Endothelial cell of umbilical vein (primary cell): ENCODE measurements around the gene ALKBH2. TPM values are rescaled to one million over a fixed set of nuclear protein-coding genes. Genes with fewer than 3 reads are reported as not detected.

Source experiments
- BruUV-seq: library from RNA; stranded (reverse); fragments of 400-500 nt; replicated peaks from 2 replicates; lab custom pipeline; 2021; lab: Mats Ljungman, UMichigan
- CTCF ChIA-PET: fragments of 300-600, 350-600 bp; sonication (Branson Sonifier 250); formaldehyde crosslinking; loops from one replicate; lab custom pipeline; 2021; ENCODE audit warnings: antibody characterized with exemption, inconsistent platforms; lab: Charles Lee
- POLR2A ChIA-PET: fragments of 300-600, 350-600 bp; sonication (Branson Sonifier 250); formaldehyde crosslinking; loops from one replicate; lab custom pipeline; 2021; ENCODE audit warnings: antibody characterized with exemption, inconsistent platforms; lab: Charles Lee
- DNase-seq: peaks from one replicate; pipeline ENCODE4 v3.0.0-alpha.2; 2011; ENCODE audit warnings: low read depth, low spot score
- FAIRE-seq: peaks from 2 replicates; lab custom pipeline; 2011; peaks lifted over from hg19 to GRCh38; lab: Jason Lieb, UNC
- H2AFZ ChIP-seq: 2 replicates; pipeline ENCODE4 v1.6.0; 2012; ENCODE audit warnings: low read depth, low read length, control low read depth, inconsistent platforms
- H3K27ac ChIP-seq: 2 replicates; pipeline ENCODE4 v1.5.1; 2011; ENCODE audit warnings: low read depth, mild to moderate bottlenecking, control low read depth, low read length, moderate library complexity; ENCODE audit not compliant: insufficient read depth
- H3K27me3 ChIP-seq, 2 experiments: 2 replicates each; pipeline versions ENCODE4 v1.6.0 to v1.6.1; 2011; ENCODE audit warnings: low read length in 2 of 2, mixed read lengths in 1 of 2; ENCODE audit not compliant: control insufficient read depth in 2 of 2, insufficient read depth in 2 of 2
- H3K36me3 ChIP-seq, 2 experiments: 2 replicates in 1 of 2; 3 replicates in 1 of 2; pipeline ENCODE4 v1.5.1; 2011; ENCODE audit warnings: low read length in 2 of 2, mild to moderate bottlenecking in 1 of 2, moderate library complexity in 1 of 2; ENCODE audit not compliant: control insufficient read depth in 2 of 2, insufficient read depth in 2 of 2; ENCODE audit errors: extremely low read depth in 1 of 2
- H3K4me1 ChIP-seq: 3 replicates; pipeline ENCODE4 v1.5.1; 2011; ENCODE audit warnings: mild to moderate bottlenecking, low read length; ENCODE audit not compliant: control insufficient read depth, insufficient read depth; ENCODE audit errors: extremely low read depth
- H3K4me2 ChIP-seq: 2 replicates; pipeline ENCODE4 v1.6.1; 2011; ENCODE audit warnings: low read length, control low read depth, mixed read lengths; ENCODE audit not compliant: insufficient read depth
- H3K4me3 ChIP-seq, 3 experiments: fragments of 200-600 bp in 1 of 3; sonication (generic), shearing (Covaris generic) in 1 of 3; replicated peaks in 1 of 3; 2 replicates each; pipeline ENCODE4 v1.5.1; 2011 to 2016; ENCODE audit warnings: control low read depth in 3 of 3, low read length in 3 of 3, mild to moderate bottlenecking in 2 of 3, inconsistent platforms in 1 of 3, low read depth in 1 of 3, moderate library complexity in 1 of 3; ENCODE audit not compliant: insufficient read depth in 1 of 3
- H3K79me2 ChIP-seq: 2 replicates; pipeline ENCODE4 v1.6.0; 2012; ENCODE audit warnings: low read length, inconsistent platforms; ENCODE audit not compliant: control insufficient read depth, insufficient read depth
- H3K9ac ChIP-seq: replicated peaks from 2 replicates; pipeline ENCODE3; 2011; ENCODE audit warnings: low read length, control low read depth; ENCODE audit not compliant: insufficient read depth; ENCODE audit errors: extremely low read depth
- H3K9me1 ChIP-seq: replicated peaks from 3 replicates; pipeline ENCODE4 v1.6.0; 2011; ENCODE audit warnings: mild to moderate bottlenecking, low read length; ENCODE audit not compliant: control insufficient read depth, insufficient read depth; ENCODE audit errors: extremely low read depth
- H3K9me3 ChIP-seq: replicated peaks from 2 replicates; pipeline ENCODE4 v1.5.1; 2012; ENCODE audit warnings: low read length, inconsistent platforms; ENCODE audit not compliant: control insufficient read depth, insufficient read depth
- H4K20me1 ChIP-seq: replicated peaks from 2 replicates; pipeline ENCODE3; 2011; ENCODE audit warnings: mild to moderate bottlenecking, low read length; ENCODE audit not compliant: control insufficient read depth, insufficient read depth; ENCODE audit errors: extremely low read depth
- EZH2 ChIP-seq: IDR thresholded peaks from 2 replicates; pipeline ENCODE4 v1.6.1; 2012; ENCODE audit warnings: borderline replicate concordance, low read depth, mild to moderate bottlenecking, moderate library complexity, low read length, inconsistent platforms; ENCODE audit not compliant: severe bottlenecking
- FOS ChIP-seq: IDR thresholded peaks from 2 replicates; pipeline ENCODE4 v1.6.1; 2011; ENCODE audit warnings: mild to moderate bottlenecking, low read length, moderate library complexity, borderline replicate concordance; ENCODE audit not compliant: insufficient read depth
- GATA2 ChIP-seq: IDR thresholded peaks from 2 replicates; pipeline ENCODE4 v1.7.0; 2011; ENCODE audit warnings: low read depth, mild to moderate bottlenecking, moderate library complexity, mixed read lengths, low read length; ENCODE audit not compliant: insufficient read length, insufficient read depth
- JUN ChIP-seq: IDR thresholded peaks from 2 replicates; pipeline ENCODE4 v1.6.1; 2011; ENCODE audit warnings: borderline replicate concordance, low read depth; ENCODE audit not compliant: insufficient read length, insufficient read depth
- POLR2A ChIP-seq: IDR thresholded peaks from 2 replicates; pipeline ENCODE4 v1.6.1; 2012; ENCODE audit warnings: low read depth, mild to moderate bottlenecking, control low read depth, low read length
- POLR2AphosphoS5 ChIP-seq: IDR thresholded peaks from 2 replicates; pipeline ENCODE4 v1.6.1; 2012; ENCODE audit warnings: low read depth, mild to moderate bottlenecking, control low read depth, low read length, moderate library complexity; ENCODE audit not compliant: insufficient read depth
- dilution Hi-C: fragments of 300-500 bp; cut with MboI; formaldehyde crosslinking; loops from one replicate; pipeline ENCODE4 v1.15.0; 2019; ENCODE audit warnings: low sequenced_read_pairs; ENCODE audit not compliant: extremely low pct_ligation_motif_present
- intact Hi-C: fragments of 100-400 bp; cut with micrococcal nuclease; formaldehyde crosslinking; loops from one replicate; pipeline ENCODE4 v1.10.0; 2022
- polyA plus RNA-seq, 4 experiments: library from polyadenylated mRNA; depleted of rRNA in 3 of 4; stranded (reverse) in 3 of 4; unstranded in 1 of 4; fragments of >200 nt; gene quantifications; 2 replicates each; pipeline versions ENCODE4 v1.2.1 to v1.2.3, GENCODE V29; 2011 to 2012; ENCODE audit warnings: missing spikeins in 1 of 4
- total RNA-seq: library from RNA; stranded (reverse); gene quantifications from 2 replicates; pipeline ENCODE4 v1.2.3, GENCODE V29; 2021
- TF ChIP-seq, protein P1 (sequence below), 2 donors: IDR thresholded peaks; 1 replicate in 1 of 2; 2 replicates in 1 of 2; pipeline ENCODE4 v1.5.1; 2011; ENCODE audit warnings: low read length in 2 of 2, mild to moderate bottlenecking in 2 of 2, moderate library complexity in 2 of 2, control low read depth in 1 of 2, inconsistent platforms in 1 of 2, low read depth in 1 of 2; ENCODE audit not compliant: insufficient read depth in 1 of 2; ENCODE audit errors: extremely low read depth in 1 of 2
- TF ChIP-seq, protein P2 (sequence below): IDR thresholded peaks from 2 replicates; pipeline ENCODE4 v1.6.1; 2011; ENCODE audit not compliant: insufficient read depth, insufficient read length

ALKBH2 gene
- total and polyA plus RNA-seq, 2 donors (not counting 3 experiments of a cell fraction or from before 2014, with no cell fraction given), result 5.4 to 7.3 TPM

DNA sequence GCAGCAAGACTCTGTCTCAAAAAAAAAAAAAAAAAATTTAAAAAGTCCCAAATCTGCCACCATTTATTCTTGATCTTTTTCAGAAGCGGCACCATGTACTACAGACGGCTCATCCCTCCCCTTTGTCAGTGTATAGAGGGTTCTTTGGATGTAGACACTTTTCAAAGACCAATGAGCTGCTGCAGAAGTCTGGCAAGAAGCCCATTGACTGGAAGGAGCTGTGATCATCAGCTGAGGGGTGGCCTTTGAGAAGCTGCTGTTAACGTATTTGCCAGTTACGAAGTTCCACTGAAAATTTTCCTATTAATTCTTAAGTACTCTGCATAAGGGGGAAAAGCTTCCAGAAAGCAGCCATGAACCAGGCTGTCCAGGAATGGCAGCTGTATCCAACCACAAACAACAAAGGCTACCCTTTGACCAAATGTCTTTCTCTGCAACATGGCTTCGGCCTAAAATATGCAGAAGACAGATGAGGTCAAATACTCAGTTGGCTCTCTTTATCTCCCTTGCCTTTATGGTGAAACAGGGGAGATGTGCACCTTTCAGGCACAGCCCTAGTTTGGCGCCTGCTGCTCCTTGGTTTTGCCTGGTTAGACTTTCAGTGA lies 16.6 kb upstream of the ALKBH2 start:
- Histone ChIP-seq H3K9me1 (no peaks in the 10 kb centered on the region), H3K9ac (no peak overlapping the region), H3K79me2 (no peaks in the 10 kb centered on the region), H3K36me3 (peaks cover 11 to 15% of the 10 kb centered on the region in 2 experiments), H3K27me3 (no peaks in the 10 kb centered on the region), H2AFZ (no peak overlapping the region), H3K9me3 (no peaks in the 10 kb centered on the region), H4K20me1 (no peaks in the 10 kb centered on the region), H3K4me1 (peaks cover 12% of the 10 kb centered on the region), H3K27ac (peak overlapping the region; percentile 80), H3K4me3 (no peak overlapping the region), H3K4me2 (no peak overlapping the region)
- FAIRE-seq (no peak), DNase-seq (no peak)
- no peak for TF ChIP-seq EZH2
- TF ChIP-seq POLR2A, result no peak
- CTCF ChIA-PET, result interaction anchor here (0.8 to 1.2 kb wide), 2 partner anchors 11 to 20 kb away, joined by 4 read pairs; no protein-coding TSS in a partner anchor
- dilution Hi-C loops, result no loop called here
- POLR2A ChIA-PET, result no interaction called here
- BruUV-seq, result no TSS peak
- intact Hi-C loops, result loop anchor here (5.0 kb wide), 2 partner anchors 152 to 548 kb away; partner anchors contain the start of genes ISCU and SART3

DNA sequence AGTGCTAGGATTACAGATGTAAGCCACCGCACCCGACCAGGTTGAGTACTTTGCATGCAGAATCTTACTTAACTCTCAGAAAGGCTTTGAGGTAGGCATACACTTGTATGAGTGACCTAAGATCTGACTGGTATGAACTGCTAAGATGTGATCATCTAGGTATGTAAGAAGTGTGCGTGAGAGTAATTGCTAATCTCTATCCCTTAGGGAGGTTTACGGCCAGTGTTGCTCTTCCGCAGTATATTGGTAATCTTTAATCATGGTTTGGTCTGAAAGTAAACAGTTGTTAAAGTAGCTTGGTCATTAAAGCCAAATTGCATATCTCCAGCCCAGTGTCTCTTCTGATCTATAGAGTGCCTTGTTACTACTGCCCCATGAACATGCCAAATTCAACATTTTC lies 11.9 kb upstream of the ALKBH2 start:
- Histone ChIP-seq H2AFZ (no peak overlapping the region), H3K27me3 (no peaks in the 10 kb centered on the region), H4K20me1 (no peaks in the 10 kb centered on the region), H3K4me3 (no peak overlapping the region), H3K4me1 (peaks cover 1% of the 10 kb centered on the region), H3K9ac (no peak overlapping the region), H3K36me3 (peaks cover 16 to 28% of the 10 kb centered on the region in 2 experiments), H3K9me3 (no peaks in the 10 kb centered on the region), H3K27ac (no peak overlapping the region), H3K79me2 (no peaks in the 10 kb centered on the region), H3K4me2 (no peak overlapping the region), H3K9me1 (no peaks in the 10 kb centered on the region)
- DNase-seq (no peak), FAIRE-seq (no peak)
- dilution Hi-C loops, result no loop called here
- TF ChIP-seq GATA2, result no peak
- TF ChIP-seq POLR2AphosphoS5, result no peak
- no peak for TF ChIP-seq JUN
- TF ChIP-seq, protein P1, sequence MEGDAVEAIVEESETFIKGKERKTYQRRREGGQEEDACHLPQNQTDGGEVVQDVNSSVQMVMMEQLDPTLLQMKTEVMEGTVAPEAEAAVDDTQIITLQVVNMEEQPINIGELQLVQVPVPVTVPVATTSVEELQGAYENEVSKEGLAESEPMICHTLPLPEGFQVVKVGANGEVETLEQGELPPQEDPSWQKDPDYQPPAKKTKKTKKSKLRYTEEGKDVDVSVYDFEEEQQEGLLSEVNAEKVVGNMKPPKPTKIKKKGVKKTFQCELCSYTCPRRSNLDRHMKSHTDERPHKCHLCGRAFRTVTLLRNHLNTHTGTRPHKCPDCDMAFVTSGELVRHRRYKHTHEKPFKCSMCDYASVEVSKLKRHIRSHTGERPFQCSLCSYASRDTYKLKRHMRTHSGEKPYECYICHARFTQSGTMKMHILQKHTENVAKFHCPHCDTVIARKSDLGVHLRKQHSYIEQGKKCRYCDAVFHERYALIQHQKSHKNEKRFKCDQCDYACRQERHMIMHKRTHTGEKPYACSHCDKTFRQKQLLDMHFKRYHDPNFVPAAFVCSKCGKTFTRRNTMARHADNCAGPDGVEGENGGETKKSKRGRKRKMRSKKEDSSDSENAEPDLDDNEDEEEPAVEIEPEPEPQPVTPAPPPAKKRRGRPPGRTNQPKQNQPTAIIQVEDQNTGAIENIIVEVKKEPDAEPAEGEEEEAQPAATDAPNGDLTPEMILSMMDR (IDR thresholded peaks at IDR 0.05; ENCODE audit: extremely low read depth in 1 of 2, insufficient read depth in 1 of 2, low read depth in 1 of 2, low read length in 2 of 2), result no peak
- TF ChIP-seq, protein P2, sequence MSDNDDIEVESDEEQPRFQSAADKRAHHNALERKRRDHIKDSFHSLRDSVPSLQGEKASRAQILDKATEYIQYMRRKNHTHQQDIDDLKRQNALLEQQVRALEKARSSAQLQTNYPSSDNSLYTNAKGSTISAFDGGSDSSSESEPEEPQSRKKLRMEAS, result no peak
- TF ChIP-seq FOS, result no peak
- TF ChIP-seq POLR2A, result no peak
- no peak for TF ChIP-seq EZH2
- no TSS peak for BruUV-seq
- CTCF ChIA-PET, result no interaction called here
- intact Hi-C loops, result no loop called here
- POLR2A ChIA-PET, result no interaction called here
